LNCaP clone FGC (cell line): ENCODE measurements around the gene ENO4.

Experiments
- DNase-seq: peaks from one replicate; pipeline ENCODE4 v3.0.0-alpha.2; 2011; ENCODE audit warnings: low read depth
- H3K4me3 ChIP-seq: 2 replicates; pipeline ENCODE4 v1.5.1; 2011; ENCODE audit warnings: mild to moderate bottlenecking, low read depth, low read length, control low read depth
- TF ChIP-seq, protein P1 (sequence below): IDR thresholded peaks from 2 replicates; pipeline ENCODE4 v1.5.1; 2012; ENCODE audit warnings: mild to moderate bottlenecking; ENCODE audit not compliant: control insufficient read depth, insufficient read depth; ENCODE audit errors: extremely low read depth

ENO4 gene

DNA sequence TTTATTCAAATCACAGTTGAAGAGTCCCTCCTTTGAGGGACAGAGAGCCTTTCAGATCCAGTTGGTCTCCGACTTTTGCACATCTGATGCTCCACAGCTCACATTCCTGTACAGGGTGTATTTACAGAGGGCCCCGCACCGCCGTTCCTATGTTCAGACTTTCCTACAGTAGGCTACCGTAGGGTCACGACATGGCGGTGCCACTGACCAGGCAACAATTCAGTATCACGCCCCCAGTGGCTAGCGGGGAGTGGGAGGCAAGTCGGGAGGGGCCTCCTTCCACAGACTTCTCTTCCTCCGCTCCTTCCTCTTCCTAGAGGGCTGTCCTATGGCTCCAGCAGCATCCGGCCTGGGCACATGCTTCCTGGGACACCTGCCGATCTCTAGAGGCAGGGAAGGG lies 40.6 kb upstream of the ENO4 start:
- TF ChIP-seq, protein P1, sequence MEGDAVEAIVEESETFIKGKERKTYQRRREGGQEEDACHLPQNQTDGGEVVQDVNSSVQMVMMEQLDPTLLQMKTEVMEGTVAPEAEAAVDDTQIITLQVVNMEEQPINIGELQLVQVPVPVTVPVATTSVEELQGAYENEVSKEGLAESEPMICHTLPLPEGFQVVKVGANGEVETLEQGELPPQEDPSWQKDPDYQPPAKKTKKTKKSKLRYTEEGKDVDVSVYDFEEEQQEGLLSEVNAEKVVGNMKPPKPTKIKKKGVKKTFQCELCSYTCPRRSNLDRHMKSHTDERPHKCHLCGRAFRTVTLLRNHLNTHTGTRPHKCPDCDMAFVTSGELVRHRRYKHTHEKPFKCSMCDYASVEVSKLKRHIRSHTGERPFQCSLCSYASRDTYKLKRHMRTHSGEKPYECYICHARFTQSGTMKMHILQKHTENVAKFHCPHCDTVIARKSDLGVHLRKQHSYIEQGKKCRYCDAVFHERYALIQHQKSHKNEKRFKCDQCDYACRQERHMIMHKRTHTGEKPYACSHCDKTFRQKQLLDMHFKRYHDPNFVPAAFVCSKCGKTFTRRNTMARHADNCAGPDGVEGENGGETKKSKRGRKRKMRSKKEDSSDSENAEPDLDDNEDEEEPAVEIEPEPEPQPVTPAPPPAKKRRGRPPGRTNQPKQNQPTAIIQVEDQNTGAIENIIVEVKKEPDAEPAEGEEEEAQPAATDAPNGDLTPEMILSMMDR: no peak
- no peak for DNase-seq
- no peak overlapping the region for H3K4me3 ChIP-seq

DNA sequence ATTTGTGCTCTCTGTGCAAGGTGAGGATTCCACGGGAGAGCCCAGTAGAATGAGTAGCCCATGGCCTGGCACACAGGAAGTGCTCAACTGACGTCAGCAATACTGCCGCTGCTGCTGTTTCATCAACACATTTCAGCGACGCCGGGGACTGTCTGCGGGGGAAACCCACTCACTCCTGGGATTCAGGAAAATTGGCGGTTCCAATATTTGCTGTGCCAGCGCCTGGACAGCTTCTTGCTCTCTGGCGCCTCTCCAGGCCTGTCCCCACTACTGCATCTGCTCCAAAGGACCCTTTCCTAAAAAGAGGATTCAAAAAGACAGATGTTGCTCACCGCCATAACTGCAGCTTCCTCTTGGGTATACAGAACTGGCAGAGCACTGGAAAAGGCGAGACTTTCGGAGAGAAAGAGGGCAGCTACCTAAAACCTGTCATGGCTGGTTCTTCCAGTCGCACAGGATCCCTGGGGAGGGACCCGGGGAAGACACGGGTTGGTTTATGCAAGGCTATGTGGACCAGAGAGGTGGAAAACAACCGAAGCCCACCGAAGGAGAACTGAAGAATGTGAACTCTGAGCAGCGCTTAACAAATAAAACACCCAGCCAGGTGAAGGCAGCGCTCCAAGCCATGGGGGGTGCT lies 39.7 kb upstream of the ENO4 start:
- no peak for DNase-seq
- no peak overlapping the region for H3K4me3 ChIP-seq
- TF ChIP-seq, protein P1: peak; percentile 41

DNA sequence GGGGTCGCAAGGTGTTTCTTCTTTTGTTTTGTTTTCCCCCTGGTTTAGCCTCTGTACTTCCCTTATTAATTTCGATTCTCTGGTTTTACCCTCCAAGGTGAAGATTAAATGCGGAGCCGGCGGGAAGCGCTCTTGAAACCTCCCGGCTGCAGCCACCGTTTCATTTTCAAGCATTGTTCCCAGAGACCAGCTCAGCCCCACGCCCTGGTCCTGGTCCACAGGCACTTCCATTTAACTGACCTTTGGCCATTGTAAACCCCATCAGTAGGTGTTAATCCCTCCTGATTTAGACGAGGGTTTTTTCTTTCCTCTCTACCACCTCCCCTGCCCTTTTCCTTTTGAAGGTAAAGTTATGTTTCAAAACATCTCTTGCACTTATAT lies 39.2 kb upstream of the ENO4 start:
- no peak overlapping the region for H3K4me3 ChIP-seq
- TF ChIP-seq, protein P1: no peak
- no peak for DNase-seq

DNA sequence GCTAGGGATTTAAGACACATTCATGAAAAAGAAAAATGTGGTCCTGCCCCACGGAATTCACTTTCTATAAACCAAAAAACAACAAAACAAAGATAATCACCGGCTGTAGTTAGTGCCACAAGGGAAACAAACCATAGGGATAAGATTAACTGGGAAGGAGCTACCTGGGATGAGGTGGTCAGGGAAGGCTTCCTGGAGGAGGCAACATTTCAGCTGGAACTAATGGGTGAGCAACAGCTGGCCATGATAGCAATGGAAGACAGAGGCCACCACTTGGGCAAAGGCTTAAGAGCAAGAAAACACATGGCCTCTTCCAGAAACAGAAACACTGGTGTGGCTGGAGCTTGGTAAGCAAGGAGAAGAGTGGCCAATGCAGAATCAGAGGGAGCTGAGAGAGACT lies 38.4 kb upstream of the ENO4 start:
- H3K4me3 ChIP-seq: no peak overlapping the region
- TF ChIP-seq, protein P1: no peak
- DNase-seq: no peak

DNA sequence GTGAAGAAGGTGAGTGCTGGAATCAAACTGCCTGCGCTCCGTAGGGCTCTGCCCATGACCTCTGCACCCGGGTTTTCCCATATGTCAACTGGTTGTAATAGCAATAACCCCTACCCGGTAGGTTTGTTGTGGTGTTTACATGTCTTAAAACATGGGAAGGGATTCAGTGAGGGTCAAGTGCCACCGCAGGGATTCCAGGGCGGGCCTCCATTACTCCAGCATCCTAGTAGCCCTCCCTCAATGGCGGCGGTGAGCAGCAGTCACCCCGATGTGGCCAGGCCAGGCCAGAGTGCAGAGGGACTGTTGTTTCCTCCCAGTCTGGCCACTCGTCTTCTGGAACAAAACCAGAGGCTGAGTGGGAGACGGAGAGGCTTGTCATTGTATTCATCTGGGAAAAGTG lies 37.6 kb upstream of the ENO4 start:
- TF ChIP-seq, protein P1: no peak

DNA sequence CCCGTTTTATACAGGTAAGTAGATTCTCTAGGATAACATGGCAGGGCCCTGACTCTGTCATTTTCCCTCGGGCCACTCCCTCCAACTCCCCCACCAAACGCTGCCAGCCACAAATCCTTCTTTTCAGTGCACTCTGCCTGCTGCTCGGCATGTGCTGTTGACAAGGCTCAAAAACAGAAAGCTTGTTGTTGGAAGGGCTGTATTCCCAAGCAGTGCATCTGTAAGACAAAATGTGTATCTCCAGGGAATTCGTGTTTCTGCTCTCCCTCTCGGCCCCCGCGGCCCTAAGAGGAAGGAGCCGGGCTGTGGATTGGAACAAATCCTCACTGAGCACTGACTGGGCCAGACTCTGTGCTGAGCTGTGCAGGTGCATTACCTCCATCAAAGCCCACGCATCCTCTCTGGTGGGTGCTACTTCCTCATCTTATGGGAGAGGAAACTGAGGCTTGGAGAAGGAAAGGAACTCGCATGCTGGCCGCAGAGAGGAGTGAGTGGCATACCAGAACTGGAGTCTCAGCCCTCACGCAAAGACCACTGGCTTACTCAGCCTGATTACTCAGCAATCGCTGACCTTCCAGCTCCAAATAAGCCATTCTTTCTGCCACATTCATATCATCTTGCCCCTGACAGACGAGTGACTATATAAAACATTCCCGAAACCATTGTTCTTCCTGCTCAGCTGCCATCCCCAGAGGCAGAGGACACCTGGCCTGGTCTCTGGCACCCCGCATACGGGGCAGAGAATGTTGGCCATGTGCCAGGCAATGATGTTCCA lies 33.5 kb upstream of the ENO4 start:
- H3K4me3 ChIP-seq: no peak overlapping the region
- DNase-seq: no peak
- TF ChIP-seq, protein P1: no peak

More for the DNA sequence above, 37.6 kb upstream of the ENO4 start:
- H3K4me3 ChIP-seq: no peak overlapping the region
- DNase-seq: no peak
